HUDEP-2 (cell line): ENCODE measurements around the gene TMC4.
"Not testable (repeated sequence)": the region's sequence is repeated elsewhere in the genome, so short reads cannot be mapped to it uniquely, and the experiment has no call there.

ENCODE experiments used
- DNase-seq, 76 experiments: peaks; one replicate each; lab custom pipeline; 2025; ENCODE audit not compliant: unreplicated experiment in 76 of 76; lab: John Stamatoyannopoulos, UW

TMC4 gene

GRCh38 chr19:54172471-54173358 lies at the start of gene TMC4:
Gene TMC4 (minus strand): TSS chr19:54173160. CDS start chr19:54173117, 43 bp downstream.
- no peak for DNase-seq

- DNase-seq = not testable (repeated sequence)
These were observed 49.0 kb upstream of the TMC4 start for GRCh38 chr19:54221947-54222346.

- not testable (repeated sequence) for DNase-seq
These were observed 46.7 kb upstream of the TMC4 start for GRCh38 chr19:54219702-54220101.

- DNase-seq = no peak
These were observed 46.2 kb upstream of the TMC4 start for GRCh38 chr19:54218960-54219661.

GRCh38 chr19:54218259-54218658 lies 45.3 kb upstream of the TMC4 start:
- no peak for DNase-seq

GRCh38 chr19:54217517-54218247 lies 44.7 kb upstream of the TMC4 start:
- not testable (repeated sequence) for DNase-seq

- no peak for DNase-seq
These were observed 43.9 kb upstream of the TMC4 start for GRCh38 chr19:54216869-54217268.

GRCh38 chr19:54214734-54215133 lies 41.8 kb upstream of the TMC4 start:
- DNase-seq = not testable (repeated sequence)

- DNase-seq = peak in 11 of 76 experiments; percentile 3 to 43 (median 20)
These were observed 41.3 kb upstream of the TMC4 start for GRCh38 chr19:54214217-54214616.

- no peak for DNase-seq
These were observed 38.3 kb upstream of the TMC4 start for GRCh38 chr19:54211235-54211634.

- peak in 75 of 76 experiments; percentile 61 to 99 (median 95) for DNase-seq
These were observed 37.0 kb upstream of the TMC4 start for GRCh38 chr19:54209811-54210494.

GRCh38 chr19:54209058-54209810 lies 36.3 kb upstream of the TMC4 start:
- DNase-seq = peak in 10 of 76 experiments; percentile 36 to 77 (median 55)

GRCh38 chr19:54208784-54209057 lies 35.8 kb upstream of the TMC4 start:
- peak in 7 of 76 experiments; percentile 43 to 64 (median 55) for DNase-seq

- peak in 73 of 76 experiments; percentile 56 to 96 (median 82) for DNase-seq
These were observed 35.2 kb upstream of the TMC4 start for GRCh38 chr19:54207983-54208783.

GRCh38 chr19:54207676-54207982 lies 34.7 kb upstream of the TMC4 start:
- no peak for DNase-seq

- DNase-seq = not testable (repeated sequence)
These were observed 34.2 kb upstream of the TMC4 start for GRCh38 chr19:54207193-54207592.

GRCh38 chr19:54206831-54207177 lies 33.8 kb upstream of the TMC4 start:
- no peak for DNase-seq

- no peak for DNase-seq
These were observed 33.3 kb upstream of the TMC4 start for GRCh38 chr19:54206030-54206830.
